Effector CD8-positive, alpha-beta T cell (primary cell): Measurements from ENCODE around the gene CCDC33.

Experiments
- DNase-seq: peaks from one replicate; lab custom pipeline; 2025; lab: John Stamatoyannopoulos, UW

CCDC33 gene

DNA sequence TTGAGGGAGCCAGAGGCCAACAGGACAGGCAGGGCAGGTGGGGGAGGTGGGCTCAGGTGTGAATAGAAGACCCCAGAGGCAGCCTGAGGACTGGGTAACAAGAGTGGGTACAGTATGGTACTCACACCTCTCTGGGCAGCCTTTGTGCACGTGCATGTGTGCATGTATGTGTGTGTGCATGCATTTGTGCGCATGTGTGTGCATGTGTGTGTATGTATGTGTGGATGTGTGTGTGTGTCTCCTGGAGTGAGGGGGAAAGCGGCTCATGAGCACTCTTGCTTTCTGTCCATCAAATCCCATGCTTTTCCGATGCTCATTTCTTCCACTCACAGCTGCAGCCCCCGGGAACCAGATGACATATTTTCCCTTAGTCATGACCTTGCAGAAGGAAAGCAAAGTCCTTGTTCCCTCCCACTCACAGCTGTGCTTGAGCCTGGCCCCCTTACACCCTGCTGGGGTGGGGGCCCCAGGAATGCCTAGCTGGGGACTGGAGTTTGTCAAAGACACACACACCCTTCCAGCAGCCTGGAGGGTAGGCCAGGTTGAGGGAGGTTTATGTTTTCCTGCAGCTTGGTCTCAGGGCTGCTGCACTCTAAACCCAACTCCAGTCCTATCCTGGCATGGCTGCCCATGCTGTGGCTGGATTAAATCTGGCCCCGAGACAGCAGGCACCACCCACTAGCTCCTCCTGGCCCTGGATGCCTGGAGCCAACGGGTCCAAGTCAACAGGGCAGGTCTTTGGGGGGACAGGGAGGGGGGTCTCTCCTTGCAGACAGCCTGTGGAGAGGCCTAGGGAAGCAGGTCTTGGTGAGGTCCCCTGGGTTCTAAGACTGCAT, 22.5 kb downstream of the CCDC33 start:
- DNase-seq: no peak

DNA sequence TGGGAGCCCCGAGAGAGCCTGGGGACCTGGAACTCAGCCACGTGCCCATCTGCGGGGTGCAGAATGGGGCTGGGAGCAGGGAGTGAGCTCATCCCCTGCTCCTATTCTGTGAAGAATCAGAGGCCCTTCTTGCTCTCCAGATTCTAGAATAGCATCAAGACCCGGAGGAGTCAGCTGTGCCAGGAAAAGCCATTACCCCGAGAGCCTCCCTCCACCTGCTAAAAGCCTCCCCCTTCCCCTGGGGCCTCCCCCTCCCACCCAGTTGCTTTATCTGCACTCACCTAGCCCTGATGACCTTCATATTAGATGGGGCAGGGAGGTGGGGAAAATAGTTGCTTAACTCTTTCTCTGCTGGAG, 23.1 kb downstream of the CCDC33 start:
- DNase-seq: no peak

DNA sequence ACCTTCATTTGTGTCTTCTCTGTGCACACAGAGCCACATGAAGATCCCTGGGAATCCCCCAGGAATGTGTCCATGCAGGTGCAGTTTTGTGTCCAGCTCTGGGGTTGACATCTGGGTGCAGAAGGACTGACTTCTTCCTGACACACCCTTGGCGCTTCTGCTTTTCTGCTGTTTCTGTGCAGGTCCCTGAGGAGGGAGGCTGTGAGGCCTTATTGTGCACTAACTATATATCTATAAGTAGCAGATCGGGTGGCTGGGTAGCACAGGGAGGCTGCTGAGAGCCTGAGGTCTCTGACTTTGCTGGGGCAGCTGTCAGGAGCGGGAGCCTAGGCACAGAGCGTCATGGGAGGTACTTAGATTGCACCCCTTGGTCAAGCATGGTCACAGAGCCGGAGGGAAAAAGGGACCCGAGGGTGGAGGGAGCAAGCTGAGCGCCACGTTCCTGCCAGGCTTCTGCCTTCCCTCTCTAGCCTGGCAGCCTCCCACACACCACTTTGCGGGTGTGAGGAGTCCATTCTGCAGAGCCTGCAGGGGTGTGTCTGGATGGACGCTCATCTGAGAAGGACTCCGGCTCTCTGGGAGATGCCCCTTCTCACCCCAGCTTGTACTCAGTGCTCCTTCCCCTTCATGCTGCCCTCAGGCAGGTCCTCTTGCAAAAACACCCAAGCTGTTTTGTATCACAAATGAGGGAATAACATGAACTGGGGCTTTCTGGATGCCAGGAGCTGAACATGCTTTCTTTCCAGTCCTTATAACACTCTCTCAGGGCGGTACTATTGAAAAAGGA, 23.9 kb downstream of the CCDC33 start:
- DNase-seq: no peak

DNA sequence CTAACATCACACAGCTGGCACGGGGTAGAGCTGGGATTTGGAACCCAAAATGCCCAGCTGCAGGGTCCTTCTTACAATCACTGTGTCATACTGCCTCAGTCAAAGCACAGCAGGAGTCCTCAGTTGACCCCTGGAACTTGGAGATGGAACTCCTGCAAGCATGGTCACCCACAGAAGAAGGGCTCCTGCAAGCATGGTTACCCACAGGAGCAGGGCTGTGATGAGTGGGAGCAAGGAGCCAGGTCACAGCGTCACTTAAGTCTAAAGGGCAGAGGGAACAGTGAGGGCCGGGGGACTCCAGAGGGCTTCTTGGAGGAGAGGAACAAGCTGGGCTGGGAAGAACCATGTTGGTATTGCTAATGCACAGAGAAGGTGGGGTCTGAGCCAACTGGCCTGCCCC, 24.9 kb downstream of the CCDC33 start:
- DNase-seq: no peak

DNA sequence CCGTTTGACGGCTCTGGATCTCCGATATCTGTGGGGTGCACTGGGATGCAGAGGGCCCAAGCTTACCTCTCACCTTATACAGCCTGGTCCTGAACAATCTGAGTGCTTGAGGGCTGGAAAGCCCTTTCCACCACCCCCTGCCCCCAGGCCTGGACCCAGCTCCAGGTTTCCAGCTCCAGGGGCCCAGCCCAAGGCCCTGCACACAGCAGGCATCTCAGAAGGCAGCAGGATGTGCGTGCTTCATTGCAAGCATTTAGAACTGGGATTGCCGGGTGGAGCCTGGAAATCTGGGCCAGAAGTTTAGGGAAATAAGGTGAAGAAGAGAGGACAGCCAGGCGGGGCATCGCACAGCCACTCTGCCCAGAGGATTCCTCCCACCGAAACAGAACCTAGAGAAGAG, 25.6 kb downstream of the CCDC33 start:
- DNase-seq: no peak

DNA sequence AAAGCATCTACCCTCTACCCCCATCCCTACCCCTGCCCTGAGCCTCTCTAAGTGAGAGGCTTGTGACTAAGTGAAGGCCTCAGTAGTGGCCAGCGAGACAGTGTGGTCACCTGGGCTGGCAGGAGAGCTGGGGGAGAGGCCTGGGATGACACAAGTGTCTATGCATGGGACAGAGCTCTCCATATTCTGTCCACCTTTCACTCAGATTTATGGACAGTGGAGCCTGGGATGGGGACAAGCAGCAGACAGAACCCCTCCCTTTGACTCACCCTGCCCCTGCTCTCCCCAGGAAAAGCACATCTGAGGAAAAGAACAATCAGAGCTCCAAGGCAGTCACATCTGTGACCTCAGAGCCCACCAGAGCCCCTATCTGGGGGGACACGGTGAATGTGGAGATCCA, 26.0 kb downstream of the CCDC33 start:
- DNase-seq: no peak

DNA sequence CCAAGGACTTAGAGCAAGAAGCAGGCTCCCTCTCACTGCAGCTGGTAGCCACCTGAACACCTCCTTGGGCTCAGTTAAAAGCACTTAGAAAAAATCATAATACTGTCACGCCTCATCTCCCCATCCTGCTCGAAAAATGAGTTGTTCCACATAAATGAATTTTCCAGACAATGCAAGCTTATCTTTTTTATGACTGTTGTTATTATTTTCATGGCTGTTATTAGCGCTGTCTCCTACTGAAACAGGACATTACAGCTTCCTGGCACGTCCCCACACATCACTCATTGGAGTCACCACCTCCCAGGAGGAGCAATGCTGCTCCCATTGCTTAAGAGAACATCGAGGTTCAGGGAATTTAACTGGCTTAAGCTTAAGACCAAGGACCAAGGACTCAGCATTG, 26.5 kb downstream of the CCDC33 start:
- DNase-seq: no peak

DNA sequence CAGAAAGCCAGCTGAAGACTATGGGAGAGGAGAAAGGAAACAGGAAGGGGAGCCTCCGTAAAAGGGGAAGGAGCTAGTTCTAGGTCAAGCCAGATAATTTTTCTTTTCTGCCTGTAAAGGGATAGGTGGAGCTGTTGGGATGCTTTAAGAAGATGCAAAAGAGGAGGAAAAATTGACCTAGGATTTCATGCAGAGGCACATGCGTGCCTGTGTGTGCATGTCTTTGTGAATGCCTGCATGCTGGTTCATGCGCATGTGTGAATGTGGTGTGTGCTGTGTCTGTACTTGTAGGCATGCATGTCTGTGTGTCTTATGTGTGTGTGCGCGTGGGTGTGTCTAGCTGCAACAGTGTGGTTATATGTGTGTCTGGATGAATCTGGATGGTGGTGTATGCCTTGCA, 27.3 kb downstream of the CCDC33 start:
- no peak for DNase-seq

DNA sequence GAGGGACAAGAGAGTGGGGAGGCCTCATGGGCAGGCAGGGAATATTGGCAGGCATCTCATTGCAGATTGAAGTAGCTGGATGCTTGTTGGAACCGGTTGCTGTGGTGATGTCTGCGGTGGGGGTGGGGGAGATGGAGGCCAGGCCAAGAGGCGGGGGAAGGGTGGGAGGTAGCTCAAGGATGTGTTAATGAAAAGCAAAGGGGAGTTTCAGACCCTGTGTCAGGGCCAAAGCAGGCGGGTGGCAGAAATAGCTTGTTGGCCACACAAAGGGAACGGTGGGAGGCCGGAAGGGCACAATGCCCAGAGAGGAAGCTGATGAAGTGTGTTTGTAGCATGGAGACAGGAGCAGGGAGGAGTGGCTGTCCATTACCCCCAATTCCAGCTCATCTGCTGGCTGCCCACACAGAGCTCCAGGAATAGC, 28.0 kb downstream of the CCDC33 start:
- no peak for DNase-seq

DNA sequence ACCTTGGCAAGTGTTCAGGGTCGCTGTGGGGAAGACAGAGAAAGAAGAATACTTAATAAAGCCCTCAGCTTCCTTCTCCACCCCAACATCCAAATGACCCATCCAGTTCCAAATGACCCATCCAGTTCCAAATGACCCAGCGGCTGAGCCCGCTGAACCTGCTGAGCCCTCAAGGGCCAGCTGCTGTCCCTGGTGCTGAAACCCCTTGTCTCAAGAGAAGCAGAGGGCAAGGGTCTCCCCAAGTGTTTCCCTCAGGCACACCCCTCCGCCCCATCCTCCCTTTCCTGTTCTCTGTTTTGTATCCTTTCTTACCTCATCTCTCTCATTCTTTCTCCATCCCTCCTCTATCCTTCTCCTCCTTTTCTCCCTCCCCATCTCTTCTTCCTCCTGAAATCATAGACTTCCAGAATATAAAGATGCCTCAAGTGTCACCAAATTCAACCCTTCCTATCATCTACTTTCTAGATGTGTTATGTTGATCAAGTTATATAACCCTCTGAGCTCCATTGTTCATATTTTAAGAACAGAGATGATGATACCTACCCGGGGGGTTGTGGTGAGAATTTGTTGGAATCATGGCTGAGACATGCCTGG, 29.0 kb downstream of the CCDC33 start:
- no peak for DNase-seq

DNA sequence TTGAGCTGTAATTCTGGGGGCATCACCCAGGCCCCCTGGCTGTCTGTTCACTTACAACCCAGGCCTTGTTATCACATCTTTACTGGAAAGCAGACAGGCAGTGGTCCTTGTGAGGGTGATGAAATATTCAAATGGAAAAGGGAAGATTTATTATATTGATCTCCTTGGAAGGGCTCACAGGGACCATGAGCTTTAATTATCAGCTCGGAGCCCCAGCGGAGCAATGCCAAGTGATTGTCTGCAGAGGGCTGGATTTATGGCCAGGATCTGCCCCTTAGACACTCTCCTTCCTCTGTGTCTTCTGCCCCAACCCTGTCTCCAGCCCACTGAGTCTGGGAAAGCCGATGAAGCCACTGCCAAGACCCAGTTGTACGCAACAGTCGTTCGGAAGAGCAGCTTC, 31.9 kb downstream of the CCDC33 start:
- DNase-seq: no peak

DNA sequence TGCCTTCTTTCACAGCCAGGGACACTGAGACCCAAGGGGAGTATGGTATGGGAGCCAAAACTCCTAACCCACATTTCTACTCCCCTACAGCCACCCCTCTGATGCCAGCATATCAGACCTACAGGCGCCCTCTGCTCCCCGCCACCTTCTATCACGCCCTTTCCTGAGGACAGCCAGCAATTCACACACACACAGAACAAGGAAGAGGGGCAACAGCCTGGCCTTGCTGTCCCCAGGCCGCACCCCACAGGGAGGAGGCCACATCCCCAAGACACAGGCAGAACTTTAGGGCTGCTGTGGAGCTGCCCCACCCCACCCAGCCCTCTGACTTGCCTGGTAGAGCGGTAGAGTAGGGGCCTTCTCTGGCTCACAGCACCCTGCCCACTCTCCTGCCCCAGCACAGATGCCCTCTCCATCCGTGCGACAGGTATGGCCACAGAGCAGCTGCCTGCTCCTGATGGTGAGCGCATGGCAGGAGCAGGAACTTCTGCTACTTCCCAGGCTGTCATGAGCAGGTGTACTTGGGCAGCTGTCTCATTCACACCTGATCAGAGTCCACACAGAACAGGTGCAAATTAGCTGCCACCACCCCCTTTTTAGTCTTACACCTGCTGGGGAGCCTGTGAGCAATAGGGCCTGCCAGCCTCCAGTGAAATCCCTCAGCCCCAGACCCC, 33.4 kb downstream of the CCDC33 start:
- no peak for DNase-seq

DNA sequence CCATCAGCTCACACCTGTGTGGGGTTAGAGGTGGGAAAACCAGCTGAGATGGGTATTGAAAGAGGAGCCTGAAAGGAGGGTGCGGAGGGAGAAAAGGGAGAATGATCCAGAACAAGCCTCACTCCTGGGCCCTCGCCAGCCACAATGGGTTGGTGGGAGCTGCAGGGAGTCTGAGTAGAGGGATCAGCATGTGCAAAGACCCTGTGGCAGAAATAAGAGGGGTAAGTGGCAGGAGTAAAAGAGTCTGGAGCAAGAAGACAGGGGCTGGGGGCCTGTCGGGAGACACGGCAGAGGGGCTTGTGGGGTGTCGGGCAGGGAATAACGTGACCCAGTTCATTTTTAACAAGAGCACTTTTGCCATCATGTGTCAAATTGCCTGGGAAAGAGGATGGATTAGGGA, 34.0 kb downstream of the CCDC33 start:
- DNase-seq: no peak

DNA sequence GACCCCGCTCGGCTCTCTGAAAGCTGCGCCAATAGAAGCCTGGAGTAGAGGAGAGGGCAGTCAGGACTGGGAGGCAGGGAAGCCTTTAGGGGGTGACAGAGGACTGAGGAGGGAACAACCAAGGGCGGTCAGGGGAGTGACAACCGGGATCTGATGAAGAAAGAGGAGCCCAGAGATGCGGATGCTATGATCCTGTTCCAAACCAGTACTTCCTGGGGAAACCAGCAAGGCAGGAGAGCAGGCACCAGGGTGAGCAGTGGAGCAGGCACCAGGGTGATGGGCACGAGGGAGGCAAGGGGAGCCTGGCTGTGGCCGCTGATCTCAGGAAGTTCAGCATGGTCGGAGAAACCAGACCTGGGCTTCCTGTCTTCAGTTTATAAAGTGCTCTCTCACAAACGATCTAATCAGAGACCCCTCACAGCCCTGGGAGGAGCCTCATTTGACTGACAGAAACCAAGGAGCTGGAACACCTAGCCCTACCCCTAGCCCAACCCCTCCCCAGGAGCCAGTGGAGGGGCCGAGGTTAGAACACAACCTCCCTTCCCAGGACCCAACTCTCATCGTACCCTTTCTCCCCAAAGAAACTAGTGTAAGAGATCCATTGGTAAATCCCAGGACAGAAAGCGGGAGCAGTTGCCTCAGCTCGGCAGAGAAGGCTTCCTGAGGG, 34.9 kb downstream of the CCDC33 start:
- DNase-seq: no peak

DNA sequence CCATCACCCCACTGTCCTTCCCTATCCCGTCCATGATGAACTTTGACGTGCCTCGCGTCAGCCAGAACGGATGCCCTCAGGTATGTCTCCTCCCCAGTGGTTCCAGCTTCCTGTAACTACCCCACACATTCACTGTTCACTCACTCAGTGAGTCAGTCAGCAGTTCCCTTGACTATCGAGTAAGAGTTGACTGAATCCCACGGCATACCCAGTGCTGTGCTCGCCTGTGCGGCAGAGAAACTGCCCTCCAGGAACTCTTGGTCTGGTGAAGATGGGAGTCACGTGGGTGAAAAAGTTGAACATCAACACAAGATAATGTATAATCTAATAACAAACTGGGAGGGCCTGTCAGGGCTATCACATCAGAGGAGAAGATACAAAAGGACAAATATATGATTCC, 36.7 kb downstream of the CCDC33 start:
- DNase-seq: no peak

DNA sequence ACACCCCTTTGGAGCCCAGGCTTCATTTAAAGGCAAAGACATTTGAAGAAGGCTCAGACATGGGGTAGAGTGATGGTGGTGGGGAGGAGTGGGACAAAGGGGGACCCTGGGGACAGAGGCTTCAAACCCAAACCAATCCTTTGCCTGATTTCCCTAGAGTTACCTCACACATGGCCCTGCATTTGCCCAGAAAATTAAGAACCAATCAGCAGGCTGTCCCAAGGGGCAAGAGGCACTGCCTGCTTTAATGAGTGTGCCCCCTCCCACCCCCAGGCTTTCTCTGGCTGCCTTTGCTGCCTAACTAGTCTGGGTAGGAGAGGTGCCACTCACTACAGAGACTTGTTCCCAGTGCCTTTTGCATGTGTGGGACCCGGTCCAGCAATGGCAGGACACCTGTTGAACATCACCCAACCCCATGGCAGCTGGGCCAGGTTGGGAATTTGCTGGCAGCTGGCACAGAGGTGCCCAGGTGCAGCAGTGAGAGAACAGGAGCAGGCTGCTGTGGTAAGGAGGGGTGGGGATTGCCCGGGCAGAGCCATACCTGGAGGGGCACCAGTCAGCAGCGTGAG, 38.4 kb downstream of the CCDC33 start:
- DNase-seq: no peak

DNA sequence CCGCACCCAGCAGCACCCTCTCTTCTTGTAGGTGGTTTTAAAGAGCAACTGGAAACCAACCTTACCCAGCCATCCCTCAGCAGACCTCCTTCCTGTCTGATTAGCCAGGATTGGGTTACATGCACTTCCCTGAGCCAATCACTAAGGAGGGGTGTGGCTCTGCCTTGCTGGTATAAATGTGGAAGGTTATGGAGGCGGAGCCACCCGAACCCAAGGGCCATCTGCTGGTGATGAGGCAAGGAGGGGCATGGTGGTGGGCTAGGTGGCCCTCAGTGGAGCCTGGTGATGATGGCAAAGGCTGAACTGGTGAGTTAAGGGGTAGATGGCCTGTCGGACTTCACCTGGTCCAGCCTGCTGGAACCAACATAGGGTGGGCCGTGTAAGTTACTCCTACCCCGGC, 39.8 kb downstream of the CCDC33 start:
- DNase-seq: no peak

DNA sequence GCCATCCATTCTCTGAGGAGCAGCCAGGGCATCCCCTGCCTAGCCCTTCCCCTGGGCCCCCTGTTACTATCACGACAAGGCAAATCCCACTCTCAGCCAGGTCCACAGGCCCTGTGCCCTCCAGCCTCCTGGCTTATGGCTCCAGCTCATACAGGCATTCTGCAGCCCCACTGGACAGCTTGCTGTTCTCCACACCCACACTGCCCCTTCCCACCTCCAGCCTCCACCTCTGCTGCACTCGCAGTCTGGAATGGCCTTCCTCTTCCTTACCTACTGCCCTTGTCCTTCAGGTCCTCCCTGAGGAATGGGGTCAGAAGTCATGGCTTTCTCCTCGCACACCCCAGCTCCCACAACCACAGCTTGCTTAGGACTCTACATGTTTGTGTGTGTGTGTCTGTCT, 40.4 kb downstream of the CCDC33 start:
- no peak for DNase-seq

DNA sequence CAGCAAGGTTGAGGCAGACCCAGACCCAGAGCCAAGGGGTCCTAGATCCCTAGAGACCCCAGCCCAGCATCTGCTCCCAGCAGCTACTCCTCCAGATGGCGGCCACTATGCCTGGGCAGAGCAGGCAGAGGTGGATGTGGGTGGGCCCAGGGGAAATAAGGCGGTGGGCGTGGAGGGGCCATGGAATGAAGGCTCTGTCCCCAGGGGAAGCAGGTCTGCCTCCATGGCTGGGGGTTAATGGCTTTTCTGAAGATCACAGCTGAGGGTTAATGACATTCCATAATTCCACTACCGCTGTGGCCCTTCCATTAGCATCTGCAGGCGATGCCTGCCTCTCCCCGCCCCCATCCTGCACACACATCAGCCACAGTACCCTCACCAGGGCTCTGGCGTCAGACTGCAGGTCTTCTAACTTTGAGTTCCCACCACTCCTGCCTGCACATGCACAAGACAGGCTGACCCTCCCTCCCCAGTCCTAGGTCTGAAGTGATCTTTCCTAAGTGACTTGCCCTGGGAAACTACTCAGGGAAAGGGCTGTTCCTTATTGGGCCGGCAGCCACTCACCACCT, 41.2 kb downstream of the CCDC33 start:
- no peak for DNase-seq

DNA sequence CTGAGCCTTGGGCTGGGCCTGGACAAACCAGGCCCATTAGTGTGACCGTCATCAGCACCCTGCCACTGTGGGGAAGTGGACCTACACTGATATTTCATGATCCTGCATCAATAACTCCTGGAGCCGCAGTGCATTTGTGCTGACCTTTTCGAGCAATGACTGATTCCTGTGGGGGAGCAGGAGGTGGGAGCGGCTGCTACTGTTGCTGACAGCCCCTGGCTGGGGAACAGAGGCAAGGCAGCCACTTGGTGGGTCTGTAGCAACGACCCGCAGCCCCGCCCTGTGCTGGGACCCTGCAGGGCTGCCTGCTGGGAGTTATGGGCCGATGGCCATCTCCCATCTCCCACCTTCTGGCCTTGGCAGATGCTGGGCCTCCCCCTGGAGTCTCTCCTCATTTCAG, 42.1 kb downstream of the CCDC33 start:
- DNase-seq: no peak
